PC-9 (cell line): ENCODE data around the gene LRP11. TPM values are rescaled to one million over a fixed set of nuclear protein-coding genes. Genes with fewer than 3 reads are reported as not detected.

Experiments
- BruUV-seq: library from RNA; stranded (reverse); fragments of 400-500 nt; replicated peaks from 2 replicates; lab custom pipeline; 2021; lab: Mats Ljungman, UMichigan
- CTCF ChIA-PET: fragments of 300-600 bp; sonication (Branson Sonifier 250); formaldehyde crosslinking; loops from one replicate; lab custom pipeline; 2022; ENCODE audit warnings: antibody characterized with exemption; lab: Charles Lee
- POLR2A ChIA-PET: fragments of 300-600 bp; sonication (Branson Sonifier 250); formaldehyde crosslinking; loops from one replicate; lab custom pipeline; 2022; ENCODE audit warnings: antibody characterized with exemption; ENCODE audit not compliant: unreplicated experiment; lab: Charles Lee
- DNase-seq, 2 experiments: peaks; one replicate each; pipeline versions ENCODE4 v3.0.0 to v3.0.0-alpha.2; 2015 to 2022; ENCODE audit warnings: mixed read lengths in 1 of 2
- H2AFZ ChIP-seq: fragments of 200-600 bp; sonication (generic); 2 replicates; pipeline ENCODE4 v1.8.1; 2017; ENCODE audit warnings: antibody characterized with exemption
- H3F3A ChIP-seq: fragments of 200-600 bp; sonication (generic); 2 replicates; pipeline ENCODE4 v1.8.1; 2017; ENCODE audit warnings: antibody characterized with exemption, mild to moderate bottlenecking, low read depth; ENCODE audit not compliant: insufficient read depth
- H3K27ac ChIP-seq: fragments of 200-600 bp; sonication (generic); 2 replicates; pipeline ENCODE4 v1.6.1; 2016; ENCODE audit warnings: mixed run types
- H3K27me3 ChIP-seq: fragments of 200-600 bp; sonication (generic); 2 replicates; pipeline ENCODE4 v1.6.1; 2016; ENCODE audit warnings: low read depth, mixed run types; ENCODE audit not compliant: insufficient read depth
- H3K36me3 ChIP-seq: fragments of 200-600 bp; sonication (generic); 2 replicates; pipeline ENCODE4 v1.6.1; 2016; ENCODE audit warnings: low read depth, mixed run types
- H3K4me1 ChIP-seq: fragments of 200-600 bp; sonication (generic); replicated peaks from 2 replicates; pipeline ENCODE4 v1.6.1; 2016; ENCODE audit warnings: mixed run types; ENCODE audit not compliant: insufficient read depth
- H3K4me2 ChIP-seq: fragments of 200-600 bp; sonication (generic); 2 replicates; pipeline ENCODE4 v1.6.1; 2017; ENCODE audit warnings: mixed run types
- H3K4me3 ChIP-seq: fragments of 200-600 bp; sonication (generic); 2 replicates; pipeline ENCODE4 v1.6.1; 2016; ENCODE audit warnings: mixed run types
- H3K79me2 ChIP-seq: fragments of 200-600 bp; sonication (generic); 2 replicates; pipeline ENCODE4 v1.6.1; 2017; ENCODE audit warnings: low read depth, mixed run types
- H3K9me2 ChIP-seq: fragments of 200-600 bp; sonication (generic); 2 replicates; pipeline ENCODE4 v1.8.1; 2017; ENCODE audit warnings: mild to moderate bottlenecking; ENCODE audit not compliant: insufficient read depth
- H3K9me3 ChIP-seq: fragments of 200-600 bp; sonication (generic); 2 replicates; pipeline ENCODE4 v1.8.1; 2016; ENCODE audit warnings: low read depth; ENCODE audit not compliant: insufficient read depth
- H4K20me1 ChIP-seq: fragments of 200-600 bp; sonication (generic); 2 replicates; pipeline ENCODE4 v1.8.1; 2017; ENCODE audit not compliant: insufficient read depth
- EZH2 ChIP-seq: fragments of 200-600 bp; sonication (generic); IDR thresholded peaks from 2 replicates; pipeline ENCODE4 v1.8.0; 2017; ENCODE audit warnings: antibody characterized with exemption, low read depth
- intact Hi-C: fragments of 100-400 bp; cut with micrococcal nuclease; formaldehyde crosslinking; loops from one replicate; pipeline ENCODE4 v1.10.0; 2022; ENCODE audit not compliant: unreplicated experiment
- total RNA-seq: library from RNA; stranded (reverse); gene quantifications from 2 replicates; pipeline ENCODE4 v1.2.3, GENCODE V29; 2021
- TF ChIP-seq, protein P1 (sequence below): fragments of 200-600 bp; sonication (generic); conservative IDR thresholded peaks from 2 replicates; pipeline ENCODE4 v1.6.1; 2017; ENCODE audit warnings: mixed run types, antibody characterized with exemption, mild to moderate bottlenecking, moderate library complexity

LRP11 gene
- total RNA-seq, 1 experiment from 2014 or later: 38.6 TPM

- DNase-seq: no peak
- H3K79me2 ChIP-seq: no peaks in the 10 kb centered on the region
- intact Hi-C loops: no loop called here
- peaks cover 3% of the 10 kb centered on the region; the same call in 1 of the 2 replicates for H3K36me3 ChIP-seq
- no peaks in the 10 kb centered on the region for H4K20me1 ChIP-seq
- no peaks in the 10 kb centered on the region for H3K9me2 ChIP-seq
- no peak overlapping the region for H3K27ac ChIP-seq
- no peak overlapping the region for H2AFZ ChIP-seq
- no peaks in the 10 kb centered on the region for H3K27me3 ChIP-seq
- ChIA-PET POLR2A (no interaction called here), CTCF (no interaction called here)
- H3K9me3 ChIP-seq: no peaks in the 10 kb centered on the region
- H3K4me3 ChIP-seq: no peak overlapping the region
- H3F3A ChIP-seq: peaks cover 3% of the 10 kb centered on the region
- no peaks in the 10 kb centered on the region for H3K4me1 ChIP-seq
- TF ChIP-seq, protein P1, sequence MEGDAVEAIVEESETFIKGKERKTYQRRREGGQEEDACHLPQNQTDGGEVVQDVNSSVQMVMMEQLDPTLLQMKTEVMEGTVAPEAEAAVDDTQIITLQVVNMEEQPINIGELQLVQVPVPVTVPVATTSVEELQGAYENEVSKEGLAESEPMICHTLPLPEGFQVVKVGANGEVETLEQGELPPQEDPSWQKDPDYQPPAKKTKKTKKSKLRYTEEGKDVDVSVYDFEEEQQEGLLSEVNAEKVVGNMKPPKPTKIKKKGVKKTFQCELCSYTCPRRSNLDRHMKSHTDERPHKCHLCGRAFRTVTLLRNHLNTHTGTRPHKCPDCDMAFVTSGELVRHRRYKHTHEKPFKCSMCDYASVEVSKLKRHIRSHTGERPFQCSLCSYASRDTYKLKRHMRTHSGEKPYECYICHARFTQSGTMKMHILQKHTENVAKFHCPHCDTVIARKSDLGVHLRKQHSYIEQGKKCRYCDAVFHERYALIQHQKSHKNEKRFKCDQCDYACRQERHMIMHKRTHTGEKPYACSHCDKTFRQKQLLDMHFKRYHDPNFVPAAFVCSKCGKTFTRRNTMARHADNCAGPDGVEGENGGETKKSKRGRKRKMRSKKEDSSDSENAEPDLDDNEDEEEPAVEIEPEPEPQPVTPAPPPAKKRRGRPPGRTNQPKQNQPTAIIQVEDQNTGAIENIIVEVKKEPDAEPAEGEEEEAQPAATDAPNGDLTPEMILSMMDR: no peak
- no peak for TF ChIP-seq EZH2
- BruUV-seq: no TSS peak
- no peak overlapping the region for H3K4me2 ChIP-seq
These were observed 50.8 kb downstream of the LRP11 start for GRCh38 chr6:149813351-149813750.

DNA sequence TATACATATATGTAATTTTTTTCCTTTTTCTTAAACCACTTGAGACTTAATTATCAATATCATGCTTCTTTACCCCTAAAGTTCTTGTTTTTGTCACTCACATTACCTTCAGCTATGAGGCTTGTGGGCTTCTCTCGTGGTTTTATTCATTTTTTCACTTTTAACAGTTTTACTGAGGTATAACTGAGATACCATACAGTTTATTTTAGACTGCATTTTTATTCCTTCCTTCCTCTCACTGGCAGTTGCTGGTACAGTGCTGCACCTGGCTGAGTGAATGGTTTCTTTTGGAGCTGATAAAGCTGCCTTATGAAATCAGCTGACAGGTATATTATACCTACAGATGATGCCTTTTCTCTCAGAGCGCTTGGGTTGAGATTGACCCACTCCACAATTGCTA, 54.4 kb downstream of the LRP11 start:
- no peak for TF ChIP-seq EZH2
- TF ChIP-seq, protein P1: no peak
- H3K27ac ChIP-seq: no peak overlapping the region
- no peaks in the 10 kb centered on the region for H3K79me2 ChIP-seq
- H3K9me2 ChIP-seq: no peaks in the 10 kb centered on the region
- H4K20me1 ChIP-seq: no peaks in the 10 kb centered on the region
- no peaks in the 10 kb centered on the region for H3K9me3 ChIP-seq
- H3K4me1 ChIP-seq: no peaks in the 10 kb centered on the region
- no peak overlapping the region for H2AFZ ChIP-seq
- H3K27me3 ChIP-seq: no peaks in the 10 kb centered on the region
- no peak overlapping the region for H3K4me3 ChIP-seq
- CTCF ChIA-PET: no interaction called here
- POLR2A ChIA-PET: no interaction called here
- H3F3A ChIP-seq: peaks cover 3% of the 10 kb centered on the region
- no peak overlapping the region for H3K4me2 ChIP-seq
- BruUV-seq: no TSS peak
- H3K36me3 ChIP-seq: peaks cover 3% of the 10 kb centered on the region; the same call in 1 of the 2 replicates
- DNase-seq: no peak
- intact Hi-C loops: no loop called here

GRCh38 chr6:149806127-149806526, 58.0 kb downstream of the LRP11 start:
- H3K9me2 ChIP-seq: no peaks in the 10 kb centered on the region
- peaks cover 3% of the 10 kb centered on the region; the same call in 1 of the 2 replicates for H3F3A ChIP-seq
- CTCF ChIA-PET: no interaction called here
- no peaks in the 10 kb centered on the region for H3K9me3 ChIP-seq
- no TSS peak for BruUV-seq
- POLR2A ChIA-PET: no interaction called here
- no peak overlapping the region for H3K4me3 ChIP-seq
- DNase-seq: no peak
- H3K4me2 ChIP-seq: no peak overlapping the region
- no peaks in the 10 kb centered on the region for H3K27me3 ChIP-seq
- no peak for TF ChIP-seq EZH2
- TF ChIP-seq, protein P1: no peak
- H2AFZ ChIP-seq: no peak overlapping the region
- H3K36me3 ChIP-seq: peaks cover 3% of the 10 kb centered on the region; the same call in 1 of the 2 replicates
- no peaks in the 10 kb centered on the region for H3K79me2 ChIP-seq
- H3K27ac ChIP-seq: no peak overlapping the region
- intact Hi-C loops: no loop called here
- H4K20me1 ChIP-seq: no peaks in the 10 kb centered on the region
- H3K4me1 ChIP-seq: no peaks in the 10 kb centered on the region
